HepG2 (cell line): ENCODE measurements around the gene TMEM154. TPM values are rescaled to one million over a fixed set of nuclear protein-coding genes. Genes with fewer than 3 reads are reported as not detected.

ENCODE experiments used
- ATAC-seq: fragments of 200-7000 bp; cut with Tn5 transposase; 3 replicates; pipeline ENCODE4 v1.9.1; 2020; ENCODE audit warnings: mild to moderate bottlenecking, moderate library complexity
- BruUV-seq: library from RNA; stranded (reverse); fragments of 400-500 nt; replicated peaks from 2 replicates; lab custom pipeline; 2021; lab: Mats Ljungman, UMichigan
- CTCF ChIA-PET: fragments of 300-600 bp; formaldehyde crosslinking; extraction: SDS; loops from one replicate; lab custom pipeline; 2021; ENCODE audit warnings: low total read pairs, inconsistent platforms, low intra/inter-chr PET ratio; lab: Yijun Ruan, JAX
- POLR2A ChIA-PET: fragments of 350-600 bp; sonication (Branson Sonifier 250); formaldehyde crosslinking; loops from one replicate; lab custom pipeline; 2020; ENCODE audit warnings: antibody characterized with exemption, inconsistent platforms; lab: Yijun Ruan, JAX
- DNase-seq: peaks from one replicate; pipeline ENCODE4 v3.0.0-alpha.2; 2015; ENCODE audit warnings: low spot score
- FAIRE-seq: peaks from 3 replicates; lab custom pipeline; 2011; peaks lifted over from hg19 to GRCh38; lab: Jason Lieb, UNC
- H2AFZ ChIP-seq: one replicate; pipeline ENCODE4 v1.6.1; 2011; ENCODE audit warnings: low read length, inconsistent platforms
- H3K27ac ChIP-seq: fragments of 300-600 bp; 3 replicates; pipeline ENCODE4 v1.8.0; 2011; ENCODE audit warnings: mixed run types, mild to moderate bottlenecking, mixed read lengths, low read length, inconsistent platforms; ENCODE audit not compliant: insufficient read depth; ENCODE audit errors: extremely low read length
- H3K27me3 ChIP-seq, 2 experiments: fragments of 200-600 bp in 1 of 2; 2 replicates in 1 of 2; 3 replicates in 1 of 2; pipeline versions ENCODE4 v1.6.0 to v1.8.0; 2011; ENCODE audit warnings: low read length in 2 of 2, mild to moderate bottlenecking in 2 of 2, moderate library complexity in 2 of 2, inconsistent platforms in 1 of 2; ENCODE audit not compliant: insufficient read depth in 2 of 2, control insufficient read depth in 1 of 2
- H3K36me3 ChIP-seq, 2 experiments: fragments of 200-600 bp in 1 of 2; replicated peaks in 1 of 2; 2 replicates in 1 of 2; 3 replicates in 1 of 2; pipeline versions ENCODE4 v1.5.1 to v1.8.0; 2011; ENCODE audit warnings: low read length in 2 of 2, inconsistent platforms in 1 of 2; ENCODE audit not compliant: insufficient read depth in 2 of 2, control insufficient read depth in 1 of 2
- H3K4me1 ChIP-seq: 2 replicates; pipeline ENCODE4 v1.5.1; 2012; ENCODE audit warnings: low read length, inconsistent platforms; ENCODE audit not compliant: insufficient read depth
- H3K4me2 ChIP-seq: 2 replicates; pipeline ENCODE4 v1.6.0; 2011; ENCODE audit warnings: low read depth, low read length, inconsistent platforms
- H3K4me3 ChIP-seq, 3 experiments: fragments of 200-600 bp in 1 of 3; sonication (generic), shearing (Covaris generic) in 1 of 3; replicated peaks in 1 of 3; 2 replicates each; pipeline ENCODE4 v1.5.1; 2011 to 2016; ENCODE audit warnings: low read length in 3 of 3, inconsistent platforms in 2 of 3, low read depth in 2 of 3, mild to moderate bottlenecking in 2 of 3, control low read depth in 1 of 3, mixed read lengths in 1 of 3; ENCODE audit not compliant: insufficient read depth in 1 of 3
- H3K79me2 ChIP-seq: one replicate; pipeline ENCODE4 v1.6.1; 2011; ENCODE audit warnings: low read length, inconsistent platforms; ENCODE audit not compliant: insufficient read depth
- H3K9ac ChIP-seq: 2 replicates; pipeline ENCODE4 v1.6.0; 2011; ENCODE audit warnings: mild to moderate bottlenecking, low read depth, low read length, inconsistent platforms; ENCODE audit not compliant: insufficient read depth
- H3K9me3 ChIP-seq: 2 replicates; pipeline ENCODE4 v1.5.1; 2012; ENCODE audit warnings: mild to moderate bottlenecking, low read length
- H4K20me1 ChIP-seq: 2 replicates; pipeline ENCODE4 v1.6.0; 2011; ENCODE audit warnings: inconsistent platforms, mild to moderate bottlenecking, low read length, moderate library complexity; ENCODE audit not compliant: insufficient read depth
- ETV5 ChIP-seq: IDR thresholded peaks from 2 replicates; pipeline ENCODE4 v1.6.1; 2018; ENCODE audit warnings: missing biosample characterization, missing genetic modification reagents, inconsistent platforms, borderline replicate concordance
- EZH2 ChIP-seq: conservative IDR thresholded peaks from 2 replicates; pipeline ENCODE4 v1.6.1; 2012; ENCODE audit warnings: mild to moderate bottlenecking, low read depth, low read length, moderate library complexity
- IRF2 ChIP-seq: IDR thresholded peaks from 2 replicates; pipeline ENCODE4 v1.6.1; 2018; ENCODE audit warnings: missing genetic modification reagents, missing compliant biosample characterization
- MATR3 ChIP-seq: sonication (generic); formaldehyde crosslinking; IDR thresholded peaks from 2 replicates; pipeline ENCODE4 v1.4.0; 2020; ENCODE audit warnings: missing genetic modification reagents
- NR0B2 ChIP-seq: sonication (generic); formaldehyde crosslinking; IDR thresholded peaks from 2 replicates; pipeline ENCODE4 v1.4.0; 2020; ENCODE audit warnings: mild to moderate bottlenecking, missing genetic modification reagents
- REPIN1 ChIP-seq: sonication (generic); formaldehyde crosslinking; IDR thresholded peaks from 2 replicates; pipeline ENCODE4 v1.8.0; 2022; ENCODE audit warnings: missing genetic modification reagents, low read depth, mild to moderate bottlenecking, borderline replicate concordance
- RXRA ChIP-seq: sonication (generic); formaldehyde crosslinking; IDR thresholded peaks from 2 replicates; pipeline ENCODE4 v1.5.1; 2020; ENCODE audit warnings: missing genetic modification reagents
- SRY ChIP-seq: sonication (generic); formaldehyde crosslinking; IDR thresholded peaks from 2 replicates; pipeline ENCODE4 v1.8.0; 2022; ENCODE audit warnings: mild to moderate bottlenecking, missing genetic modification reagents
- ZBTB7A ChIP-seq: sonication (generic); formaldehyde crosslinking; IDR thresholded peaks from 2 replicates; pipeline ENCODE4 v1.8.0; 2022; ENCODE audit warnings: mild to moderate bottlenecking, missing genetic modification reagents
- ZNF10 ChIP-seq: sonication (generic); formaldehyde crosslinking; IDR thresholded peaks from 2 replicates; pipeline ENCODE4 v1.4.0; 2020; ENCODE audit warnings: mild to moderate bottlenecking, low read depth, missing genetic modification reagents, borderline replicate concordance
- ZNF101 ChIP-seq: sonication (generic); formaldehyde crosslinking; IDR thresholded peaks from 2 replicates; pipeline ENCODE4 v1.4.0; 2020; ENCODE audit warnings: mild to moderate bottlenecking, low read depth, missing genetic modification reagents, borderline replicate concordance
- ZNF253 ChIP-seq: sonication (generic); formaldehyde crosslinking; IDR thresholded peaks from 2 replicates; pipeline ENCODE4 v1.8.0; 2022; ENCODE audit warnings: mild to moderate bottlenecking, missing genetic modification reagents, borderline replicate concordance
- ZNF766 ChIP-seq: sonication (generic); formaldehyde crosslinking; IDR thresholded peaks from 2 replicates; pipeline ENCODE4 v1.5.0; 2020; ENCODE audit warnings: missing genetic modification reagents, borderline replicate concordance
- WGBS: methylation state at CpG from one replicate; pipeline ENCODE4 v1.1.6; 2017; ENCODE audit warnings: low lambda C conversion rate; 5-methylcytosine and 5-hydroxymethylcytosine counted together
- in situ Hi-C: cut with HindIII; loops from 2 replicates; pipeline ENCODE4 v1.10.0; 2017; ENCODE audit warnings: low pct_unique_long_range_greater_than_20kb; ENCODE audit not compliant: extremely low pct_ligation_motif_present
- intact Hi-C: fragments of 100-400 bp; cut with micrococcal nuclease; formaldehyde crosslinking; loops from one replicate; pipeline ENCODE4 v1.10.0; 2022; ENCODE audit not compliant: unreplicated experiment
- polyA plus RNA-seq, 8 experiments: library from polyadenylated mRNA; depleted of rRNA in 3 of 8; stranded (reverse) in 7 of 8; unstranded in 1 of 8; fragments of >200 nt; fragmentation: Illumina TruSeq in 4 of 8; extraction: Trizol in 4 of 8; gene quantifications; 2 replicates each; pipeline versions ENCODE4 v1.2.1 to v1.2.3, GENCODE V29; 2011 to 2016; ENCODE audit warnings: low read depth in 4 of 8, missing spikeins in 1 of 8, mixed read lengths in 1 of 8; ENCODE audit not compliant: insufficient read depth in 1 of 8
- total RNA-seq, 5 experiments: library from RNA; depleted of rRNA; stranded (reverse); fragments of >200 nt; fragmentation: Illumina TruSeq; extraction: Trizol; gene quantifications; 2 replicates each; pipeline ENCODE4 v1.2.3, GENCODE V29; 2016; ENCODE audit warnings: low read depth in 1 of 5
- TF ChIP-seq, protein P1 (sequence below): sonication (generic); formaldehyde crosslinking; IDR thresholded peaks from 2 replicates; pipeline ENCODE4 v1.4.0; 2020; ENCODE audit warnings: missing genetic modification reagents
- TF ChIP-seq, protein P2 (sequence below): sonication (generic); formaldehyde crosslinking; IDR thresholded peaks from 2 replicates; pipeline ENCODE4 v1.4.0; 2020; ENCODE audit warnings: low read depth, missing genetic modification reagents
- TF ChIP-seq, protein P3 (sequence below): sonication (generic); formaldehyde crosslinking; IDR thresholded peaks from 2 replicates; pipeline ENCODE4 v1.8.0; 2022; ENCODE audit warnings: missing genetic modification reagents, low read depth, mild to moderate bottlenecking, borderline replicate concordance

Gene TMEM154
- total and polyA plus RNA-seq, 2 of the 13 experiments (the other 11 are each of a cell fraction or from before 2014, with no cell fraction given): 0.03 TPM; not detected in 1

GRCh38 chr4:152719801-152720556, 40.2 kb upstream of the TMEM154 start:
- Histone ChIP-seq H3K36me3 (no peaks in the 10 kb centered on the region), H3K9ac (no peak overlapping the region), H3K79me2 (no peaks in the 10 kb centered on the region), H2AFZ (no peak overlapping the region), H3K4me2 (no peak overlapping the region), H3K27ac (no peak overlapping the region), H4K20me1 (no peaks in the 10 kb centered on the region), H3K9me3 (no peaks in the 10 kb centered on the region), H3K4me3 (no peak overlapping the region), H3K27me3 (no peaks in the 10 kb centered on the region), H3K4me1 (peaks cover 25% of the 10 kb centered on the region)
- ChIA-PET CTCF (no interaction called here), POLR2A (no interaction called here)
- in situ Hi-C loops (loop anchor here (10.0 kb wide), 1 partner anchor 265 kb away; no protein-coding TSS in a partner anchor), intact Hi-C loops (no loop called here)
- FAIRE-seq: no peak
- no peak for DNase-seq
- BruUV-seq: no TSS peak
- ATAC-seq: no peak
- WGBS: 79% methylated on average over 24 of the region's 24 CpGs
- TF ChIP-seq MATR3 (CRISPR knock-in tag) (no peak), ZNF10 (CRISPR knock-in tag) (no peak), RXRA (CRISPR knock-in tag) (no peak), IRF2 (CRISPR knock-in tag) (no peak), ZNF766 (CRISPR knock-in tag) (no peak), ZBTB7A (no peak), REPIN1 (CRISPR knock-in tag) (no peak), EZH2 (no peak), ZNF101 (CRISPR knock-in tag) (no peak), ETV5 (CRISPR knock-in tag) (no peak), SRY (CRISPR knock-in tag) (no peak), ZNF253 (CRISPR knock-in tag) (no peak), NR0B2 (no peak)
- TF ChIP-seq, protein P1, sequence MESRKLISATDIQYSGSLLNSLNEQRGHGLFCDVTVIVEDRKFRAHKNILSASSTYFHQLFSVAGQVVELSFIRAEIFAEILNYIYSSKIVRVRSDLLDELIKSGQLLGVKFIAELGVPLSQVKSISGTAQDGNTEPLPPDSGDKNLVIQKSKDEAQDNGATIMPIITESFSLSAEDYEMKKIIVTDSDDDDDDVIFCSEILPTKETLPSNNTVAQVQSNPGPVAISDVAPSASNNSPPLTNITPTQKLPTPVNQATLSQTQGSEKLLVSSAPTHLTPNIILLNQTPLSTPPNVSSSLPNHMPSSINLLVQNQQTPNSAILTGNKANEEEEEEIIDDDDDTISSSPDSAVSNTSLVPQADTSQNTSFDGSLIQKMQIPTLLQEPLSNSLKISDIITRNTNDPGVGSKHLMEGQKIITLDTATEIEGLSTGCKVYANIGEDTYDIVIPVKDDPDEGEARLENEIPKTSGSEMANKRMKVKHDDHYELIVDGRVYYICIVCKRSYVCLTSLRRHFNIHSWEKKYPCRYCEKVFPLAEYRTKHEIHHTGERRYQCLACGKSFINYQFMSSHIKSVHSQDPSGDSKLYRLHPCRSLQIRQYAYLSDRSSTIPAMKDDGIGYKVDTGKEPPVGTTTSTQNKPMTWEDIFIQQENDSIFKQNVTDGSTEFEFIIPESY: no peak
- TF ChIP-seq, protein P2, sequence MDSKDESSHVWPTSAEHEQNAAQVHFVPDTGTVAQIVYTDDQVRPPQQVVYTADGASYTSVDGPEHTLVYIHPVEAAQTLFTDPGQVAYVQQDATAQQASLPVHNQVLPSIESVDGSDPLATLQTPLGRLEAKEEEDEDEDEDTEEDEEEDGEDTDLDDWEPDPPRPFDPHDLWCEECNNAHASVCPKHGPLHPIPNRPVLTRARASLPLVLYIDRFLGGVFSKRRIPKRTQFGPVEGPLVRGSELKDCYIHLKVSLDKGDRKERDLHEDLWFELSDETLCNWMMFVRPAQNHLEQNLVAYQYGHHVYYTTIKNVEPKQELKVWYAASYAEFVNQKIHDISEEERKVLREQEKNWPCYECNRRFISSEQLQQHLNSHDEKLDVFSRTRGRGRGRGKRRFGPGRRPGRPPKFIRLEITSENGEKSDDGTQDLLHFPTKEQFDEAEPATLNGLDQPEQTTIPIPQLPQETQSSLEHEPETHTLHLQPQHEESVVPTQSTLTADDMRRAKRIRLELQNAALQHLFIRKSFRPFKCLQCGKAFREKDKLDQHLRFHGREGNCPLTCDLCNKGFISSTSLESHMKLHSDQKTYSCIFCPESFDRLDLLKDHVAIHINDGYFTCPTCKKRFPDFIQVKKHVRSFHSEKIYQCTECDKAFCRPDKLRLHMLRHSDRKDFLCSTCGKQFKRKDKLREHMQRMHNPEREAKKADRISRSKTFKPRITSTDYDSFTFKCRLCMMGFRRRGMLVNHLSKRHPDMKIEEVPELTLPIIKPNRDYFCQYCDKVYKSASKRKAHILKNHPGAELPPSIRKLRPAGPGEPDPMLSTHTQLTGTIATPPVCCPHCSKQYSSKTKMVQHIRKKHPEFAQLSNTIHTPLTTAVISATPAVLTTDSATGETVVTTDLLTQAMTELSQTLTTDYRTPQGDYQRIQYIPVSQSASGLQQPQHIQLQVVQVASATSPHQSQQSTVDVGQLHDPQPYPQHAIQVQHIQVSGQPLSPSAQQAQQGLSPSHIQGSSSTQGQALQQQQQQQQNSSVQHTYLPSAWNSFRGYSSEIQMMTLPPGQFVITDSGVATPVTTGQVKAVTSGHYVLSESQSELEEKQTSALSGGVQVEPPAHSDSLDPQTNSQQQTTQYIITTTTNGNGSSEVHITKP (CRISPR knock-in tag): no peak
- TF ChIP-seq, protein P3, sequence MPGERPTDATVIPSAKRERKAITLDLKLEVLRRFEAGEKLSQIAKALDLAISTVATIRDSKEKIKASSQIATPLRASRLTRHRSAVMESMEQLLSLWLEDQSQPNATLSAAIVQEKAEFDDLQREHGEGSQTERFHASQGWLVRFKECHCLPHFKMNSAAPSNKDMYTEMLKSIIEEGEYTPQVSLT (CRISPR knock-in tag): no peak
